Small intestine (tissue), 7 donors: ENCODE results near the gene CHTF8. TPM values are rescaled to one million over a fixed set of nuclear protein-coding genes. Genes with fewer than 3 reads are reported as not detected.

ENCODE experiments used
- DNase-seq, 2 donors: peaks; one replicate each; pipeline versions ENCODE4 v3.0.0 to v3.0.0-alpha.2; 2013
- FAIRE-seq: peaks from 2 replicates; lab custom pipeline; 2012; peaks lifted over from hg19 to GRCh38; lab: Jason Lieb, UNC
- H3K27ac ChIP-seq, 3 donors: one replicate each; pipeline ENCODE4 v1.5.1; 2013; ENCODE audit warnings: low read length in 2 of 3, mild to moderate bottlenecking in 2 of 3, control low read depth in 1 of 3, inconsistent platforms in 1 of 3, low read depth in 1 of 3, moderate library complexity in 1 of 3
- H3K27me3 ChIP-seq, 3 donors: one replicate each; pipeline ENCODE4 v1.6.1; 2013; ENCODE audit warnings: low read length in 3 of 3, inconsistent platforms in 1 of 3; ENCODE audit not compliant: control insufficient read depth in 3 of 3, insufficient read depth in 3 of 3
- H3K36me3 ChIP-seq, 3 donors: one replicate each; pipeline ENCODE4 v1.6.1; 2013; ENCODE audit warnings: low read length in 3 of 3, inconsistent platforms in 1 of 3, low read depth in 1 of 3, mild to moderate bottlenecking in 1 of 3, moderate library complexity in 1 of 3; ENCODE audit not compliant: control insufficient read depth in 3 of 3, insufficient read depth in 2 of 3
- H3K4me1 ChIP-seq, 3 donors: one replicate each; pipeline ENCODE4 v1.6.1; 2013; ENCODE audit warnings: low read length in 2 of 3, inconsistent platforms in 1 of 3, low read depth in 1 of 3, mild to moderate bottlenecking in 1 of 3, moderate library complexity in 1 of 3; ENCODE audit not compliant: control insufficient read depth in 3 of 3, insufficient read depth in 2 of 3
- H3K4me3 ChIP-seq, 3 donors: one replicate each; pipeline ENCODE4 v1.5.1; 2013; ENCODE audit warnings: low read length in 3 of 3, control low read depth in 1 of 3, inconsistent platforms in 1 of 3, low read depth in 1 of 3, mild to moderate bottlenecking in 1 of 3, moderate library complexity in 1 of 3
- H3K9me3 ChIP-seq, 2 donors: one replicate each; pipeline ENCODE4 v1.6.1; 2013; ENCODE audit warnings: low read depth in 1 of 2, low read length in 1 of 2; ENCODE audit not compliant: control insufficient read depth in 2 of 2, insufficient read depth in 1 of 2
- WGBS, 3 donors: extraction: QIAGEN DNeasy Blood & Tissue Kit; methylation state at CpG; one replicate each; pipeline ENCODE4 v1.1.7; 2013; 5-methylcytosine and 5-hydroxymethylcytosine counted together
- polyA plus RNA-seq, 4 donors: library from polyadenylated mRNA; stranded (reverse) in 3 of 4; unstranded in 1 of 4; fragments of 200-250 nt in 3 of 4; fragments of 120-200 nt in 1 of 4; gene quantifications; one replicate each; pipeline versions ENCODE4 v1.2.1 to v1.2.3, GENCODE V29; 2013
- donor health status: healthy with polysubstance abuse.
- donor health status: control.
- donor health status: control.
- donor health status: Bipolar disorder and iron deficiency.
- donor health status: healthy.

CHTF8 gene
- polyA plus RNA-seq, 4 donors = 62.4 to 109 (median 74.6) TPM

DNA sequence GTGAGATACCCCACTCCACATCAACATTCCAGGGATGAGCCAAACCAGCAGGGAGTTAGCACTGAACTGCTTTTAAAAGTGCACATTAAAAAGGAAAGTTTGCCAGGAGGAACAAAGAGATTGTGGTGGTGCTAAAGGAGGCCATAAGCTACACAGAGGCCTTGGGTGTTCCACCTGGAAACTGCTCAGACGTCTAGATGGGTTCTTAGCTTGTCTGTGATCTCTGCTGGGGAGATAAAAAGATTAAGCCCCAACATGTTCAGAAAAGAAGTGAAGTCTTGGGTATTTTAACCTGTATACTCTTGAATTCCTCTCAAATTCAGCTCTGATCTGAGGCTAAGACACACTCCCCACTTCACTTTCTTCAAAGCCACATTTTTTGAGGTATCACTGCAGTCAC lies 16.6 kb downstream of the CHTF8 start:
- H3K4me1 ChIP-seq = peaks cover 0 to 2% (median 0%) of the 10 kb centered on the region in 3 donors
- H3K36me3 ChIP-seq = peaks cover under 1 to 89% (median 4%) of the 10 kb centered on the region in 3 donors
- no peaks in the 10 kb centered on the region for H3K27me3 ChIP-seq
- WGBS, 3 donors = 44 to 59% (median 55%) methylated on average over 1 of the region's 1 CpG
- H3K27ac ChIP-seq = no peak overlapping the region
- no peaks in the 10 kb centered on the region for H3K9me3 ChIP-seq
- no peak overlapping the region for H3K4me3 ChIP-seq
- DNase-seq = no peak
- no peak for FAIRE-seq

DNA sequence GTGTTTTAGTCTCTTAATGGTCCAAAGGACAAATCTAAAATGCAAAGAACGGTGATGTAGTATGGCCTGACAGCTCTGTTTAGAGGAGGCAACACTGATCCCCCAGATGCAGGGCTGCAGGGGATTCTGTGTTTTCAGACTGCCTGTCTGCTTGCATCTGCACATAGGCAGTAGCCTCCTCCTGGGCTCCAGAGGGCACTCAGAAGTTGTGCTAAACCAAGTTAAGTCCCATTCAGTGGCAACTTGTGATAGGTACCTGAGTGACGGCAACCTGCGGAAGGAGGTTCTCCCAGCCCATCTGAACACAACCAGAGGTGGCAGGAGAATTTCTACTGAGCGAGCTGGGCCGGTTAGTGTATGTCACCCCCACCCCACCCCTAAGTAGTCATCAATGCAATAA lies 17.0 kb downstream of the CHTF8 start:
- no peaks in the 10 kb centered on the region for H3K9me3 ChIP-seq
- H3K4me1 ChIP-seq = peaks cover 0 to 2% (median 0%) of the 10 kb centered on the region in 3 donors
- FAIRE-seq = no peak
- no peak overlapping the region for H3K27ac ChIP-seq
- H3K27me3 ChIP-seq = no peaks in the 10 kb centered on the region
- WGBS, 3 donors = 92 to 93% (median 93%) methylated on average over 5 of the region's 5 CpGs
- H3K4me3 ChIP-seq = no peak overlapping the region
- peaks cover 0 to 88% (median 4%) of the 10 kb centered on the region in 3 donors for H3K36me3 ChIP-seq
- no peak for DNase-seq

DNA sequence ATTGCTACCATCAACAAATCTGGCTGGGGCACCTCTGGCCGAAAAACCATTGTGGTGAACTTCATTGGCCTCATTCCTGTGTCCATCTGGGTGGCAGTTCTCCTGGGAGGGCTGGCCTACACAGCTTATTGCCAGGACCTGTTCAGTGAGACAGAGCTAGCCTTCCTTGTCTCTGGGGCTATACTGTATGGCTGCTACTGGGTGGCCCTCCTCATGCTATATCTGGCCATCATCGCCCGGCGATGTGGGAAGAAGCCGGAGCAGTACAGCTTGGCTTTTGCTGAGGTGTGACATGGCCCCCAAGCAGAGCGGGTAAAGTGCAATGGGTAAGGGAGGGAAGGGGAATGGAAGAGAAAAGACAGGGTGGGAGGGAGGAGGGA lies 17.4 kb downstream of the CHTF8 start:
- Histone ChIP-seq H3K4me3 (no peak overlapping the region), H3K27me3 (no peaks in the 10 kb centered on the region), H3K4me1 (peaks cover 0 to 2% (median 0%) of the 10 kb centered on the region in 3 donors), H3K36me3 (peaks cover 0 to 86% (median 3%) of the 10 kb centered on the region in 3 donors), H3K27ac (no peak overlapping the region), H3K9me3 (no peaks in the 10 kb centered on the region)
- FAIRE-seq = no peak
- 92 to 98% (median 97%) methylated on average over 6 of the region's 6 CpGs for WGBS, 3 donors
- no peak for DNase-seq

DNA sequence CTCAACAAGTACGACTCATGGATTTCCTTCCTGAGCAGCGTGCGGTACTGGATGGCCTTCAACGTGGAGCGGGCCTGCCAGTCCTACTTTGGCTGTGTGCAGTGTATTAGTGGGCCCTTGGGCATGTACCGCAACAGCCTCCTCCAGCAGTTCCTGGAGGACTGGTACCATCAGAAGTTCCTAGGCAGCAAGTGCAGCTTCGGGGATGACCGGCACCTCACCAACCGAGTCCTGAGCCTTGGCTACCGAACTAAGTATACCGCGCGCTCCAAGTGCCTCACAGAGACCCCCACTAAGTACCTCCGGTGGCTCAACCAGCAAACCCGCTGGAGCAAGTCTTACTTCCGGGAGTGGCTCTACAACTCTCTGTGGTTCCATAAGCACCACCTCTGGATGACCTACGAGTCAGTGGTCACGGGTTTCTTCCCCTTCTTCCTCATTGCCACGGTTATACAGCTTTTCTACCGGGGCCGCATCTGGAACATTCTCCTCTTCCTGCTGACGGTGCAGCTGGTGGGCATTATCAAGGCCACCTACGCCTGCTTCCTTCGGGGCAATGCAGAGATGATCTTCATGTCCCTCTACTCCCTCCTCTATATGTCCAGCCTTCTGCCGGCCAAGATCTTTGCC lies 17.9 kb downstream of the CHTF8 start:
- Histone ChIP-seq H3K9me3 (no peaks in the 10 kb centered on the region), H3K36me3 (peaks cover 0 to 86% (median 3%) of the 10 kb centered on the region in 3 donors), H3K4me1 (peaks cover 0 to 2% (median 0%) of the 10 kb centered on the region in 3 donors), H3K27me3 (no peaks in the 10 kb centered on the region), H3K4me3 (no peak overlapping the region), H3K27ac (no peak overlapping the region)
- DNase-seq (no peak), FAIRE-seq (no peak)
- WGBS, 3 donors = 92 to 95% (median 93%) methylated on average over 25 of the region's 25 CpGs

DNA sequence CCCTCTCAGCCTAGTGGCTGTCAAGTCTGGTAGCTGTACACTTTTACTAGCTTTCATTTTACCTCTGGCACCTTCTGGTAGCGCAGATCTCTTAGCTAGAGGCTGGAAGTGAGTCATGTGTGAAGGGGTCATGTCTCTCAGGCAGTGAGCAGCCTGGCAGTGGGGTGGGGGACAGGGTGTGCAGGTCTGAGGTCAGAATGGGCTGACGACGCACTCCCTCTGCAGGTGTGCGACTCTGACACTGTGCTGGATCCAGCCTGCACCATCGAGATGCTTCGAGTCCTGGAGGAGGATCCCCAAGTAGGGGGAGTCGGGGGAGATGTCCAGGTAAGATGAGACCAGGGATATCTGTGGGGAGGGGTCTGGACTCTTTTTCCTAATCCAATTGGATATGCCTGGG lies 19.2 kb downstream of the CHTF8 start:
- no peak for FAIRE-seq
- H3K9me3 ChIP-seq = no peaks in the 10 kb centered on the region
- H3K27me3 ChIP-seq = peaks cover 0 to 9% (median 0%) of the 10 kb centered on the region in 3 donors
- no peak overlapping the region for H3K4me3 ChIP-seq
- no peak overlapping the region for H3K27ac ChIP-seq
- WGBS, 3 donors = 92% methylated on average over 7 of the region's 7 CpGs
- no peak for DNase-seq
- peaks cover 0 to 2% (median 0%) of the 10 kb centered on the region in 3 donors for H3K4me1 ChIP-seq
- H3K36me3 ChIP-seq = peaks cover 0 to 80% (median 6%) of the 10 kb centered on the region in 3 donors

DNA sequence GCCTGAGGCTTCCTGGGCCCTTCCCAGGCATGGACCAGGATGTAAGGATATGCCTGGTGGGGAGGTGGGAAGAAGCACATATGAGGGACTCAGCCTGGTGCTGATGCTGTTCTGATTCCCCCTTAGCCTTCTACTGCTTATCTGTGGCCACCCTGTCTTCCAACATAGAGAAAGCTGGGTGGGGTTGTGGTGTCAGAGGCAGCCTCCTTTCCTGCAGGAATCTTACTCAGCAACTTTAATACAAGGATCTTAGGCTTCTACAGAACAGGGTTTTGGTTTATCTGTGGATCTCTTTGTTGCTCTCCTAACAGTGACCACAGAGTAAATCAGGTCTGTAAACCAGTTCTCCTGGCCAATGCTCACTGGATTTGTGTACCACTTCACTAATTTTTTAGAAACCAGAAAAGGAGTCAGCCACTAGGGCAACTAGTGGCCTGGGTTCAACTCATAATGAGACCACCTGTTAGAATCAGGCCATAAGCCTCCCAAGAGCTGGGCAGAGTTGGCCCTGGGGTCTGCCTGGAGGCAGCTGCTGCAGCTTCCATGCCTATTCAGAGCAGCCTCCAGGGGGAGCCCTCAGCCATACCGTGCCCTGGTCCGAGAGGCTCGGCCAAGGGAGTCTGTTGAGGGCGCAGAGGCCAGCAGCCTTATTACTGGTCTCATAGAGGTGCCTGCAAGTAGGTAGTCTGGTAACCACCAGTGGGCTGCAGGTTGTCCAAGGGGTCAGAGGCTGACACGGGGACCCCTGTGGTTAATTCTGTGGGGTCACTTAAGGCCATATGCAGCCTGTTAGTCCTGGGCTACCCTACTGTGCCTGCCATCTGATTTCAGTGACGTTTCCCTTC lies 19.9 kb downstream of the CHTF8 start:
- DNase-seq (peak; percentile 54 to 60), FAIRE-seq (no peak)
- H3K27me3 ChIP-seq = peaks cover 0 to 16% (median 0%) of the 10 kb centered on the region in 3 donors
- H3K4me3 ChIP-seq = no peak overlapping the region
- 40 to 49% (median 44%) methylated on average over 6 of the region's 6 CpGs for WGBS, 3 donors
- H3K36me3 ChIP-seq = peaks cover 0 to 75% (median 6%) of the 10 kb centered on the region in 3 donors
- H3K9me3 ChIP-seq = no peaks in the 10 kb centered on the region
- H3K4me1 ChIP-seq = peaks cover 0 to 5% (median 3%) of the 10 kb centered on the region in 3 donors
- no peak overlapping the region for H3K27ac ChIP-seq

DNA sequence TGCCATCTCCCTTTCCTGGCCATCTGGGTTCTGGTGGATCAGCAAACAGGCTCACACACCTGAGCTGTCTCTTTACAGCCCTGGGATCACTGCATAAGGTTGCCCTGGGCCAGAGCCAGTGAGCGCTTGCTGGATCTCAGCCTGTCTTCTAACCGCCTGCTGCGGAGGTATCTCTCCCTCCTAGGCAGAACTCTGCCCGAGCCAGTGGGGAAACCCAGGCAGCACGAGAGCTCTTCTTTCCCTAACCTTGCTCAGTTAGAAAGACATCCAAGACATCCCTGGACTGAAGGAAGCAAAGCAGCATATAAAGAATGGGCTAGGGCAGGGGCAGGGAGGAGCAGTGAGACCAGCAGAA lies 20.5 kb downstream of the CHTF8 start:
- H3K36me3 ChIP-seq = peaks cover 0 to 72% (median 6%) of the 10 kb centered on the region in 3 donors
- WGBS, 3 donors = 81 to 89% (median 82%) methylated on average over 5 of the region's 5 CpGs
- no peak for FAIRE-seq
- H3K9me3 ChIP-seq = no peaks in the 10 kb centered on the region
- H3K27ac ChIP-seq = no peak overlapping the region
- DNase-seq = no peak
- H3K4me1 ChIP-seq = peaks cover 0 to 9% (median 8%) of the 10 kb centered on the region in 3 donors
- H3K4me3 ChIP-seq = no peak overlapping the region
- peaks cover 0 to 22% (median 0%) of the 10 kb centered on the region in 3 donors for H3K27me3 ChIP-seq

DNA sequence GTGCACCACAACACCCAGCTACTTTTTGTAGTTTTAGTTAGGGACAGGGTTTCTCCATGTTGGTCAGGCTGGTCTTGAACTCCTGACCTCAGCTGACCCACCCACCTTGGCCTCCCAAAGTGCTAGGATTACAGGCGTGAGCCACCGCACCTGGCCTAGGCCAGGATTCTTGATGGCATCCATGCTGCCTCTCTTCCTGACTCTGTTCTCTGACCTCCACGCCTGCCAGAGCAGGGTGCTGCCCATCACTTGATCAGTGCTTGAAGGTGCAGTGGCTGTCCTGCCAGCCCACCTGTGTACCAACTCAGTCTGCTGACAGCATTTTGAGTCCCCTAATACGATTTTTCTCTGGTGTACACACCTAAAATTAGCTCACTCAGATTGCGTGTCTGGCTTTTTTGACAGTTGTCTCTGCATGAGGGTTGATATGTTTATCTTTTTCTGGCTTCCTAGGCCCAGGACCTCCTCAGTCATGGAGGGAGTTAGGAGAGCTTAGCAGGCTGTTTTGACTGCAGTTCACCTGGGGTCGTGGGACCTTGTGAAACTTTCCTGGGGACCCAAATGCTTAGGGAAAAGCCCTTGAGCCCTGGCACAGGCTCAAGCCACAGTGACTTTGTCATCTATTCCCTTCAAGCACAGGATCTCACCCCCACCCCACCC lies 21.0 kb downstream of the CHTF8 start:
- Histone ChIP-seq H3K9me3 (no peaks in the 10 kb centered on the region), H3K27me3 (peaks cover 0 to 25% (median 2%) of the 10 kb centered on the region in 3 donors), H3K27ac (no peak overlapping the region), H3K4me3 (no peak overlapping the region), H3K4me1 (peaks cover 0 to 13% (median 10%) of the 10 kb centered on the region in 3 donors), H3K36me3 (peaks cover 0 to 68% (median 6%) of the 10 kb centered on the region in 3 donors)
- no peak for FAIRE-seq
- DNase-seq = no peak
- 82 to 89% (median 85%) methylated on average over 6 of the region's 6 CpGs for WGBS, 3 donors
